Lung (tissue), 12 donors: ENCODE measurements around the gene USP27X. TPM values are rescaled to one million over a fixed set of nuclear protein-coding genes. Genes with fewer than 3 reads are reported as not detected.

Experiments used
- ATAC-seq: fragments of 200-7000 bp; cut with Tn5 transposase; one replicate; pipeline ENCODE4 v1.9.1; 2020; ENCODE audit warnings: moderate number of reproducible peaks; ENCODE audit not compliant: insufficient read depth, low FRiP score
- DNase-seq, 3 donors: peaks; one replicate each; pipeline ENCODE4 v3.0.0-alpha.2; 2013 to 2017
- H3K27ac ChIP-seq, 2 donors: one replicate each; pipeline ENCODE4 v1.5.1; 2013; ENCODE audit warnings: mild to moderate bottlenecking in 2 of 2, moderate library complexity in 2 of 2, control low read depth in 1 of 2, inconsistent platforms in 1 of 2, low read depth in 1 of 2, low read length in 1 of 2
- H3K27me3 ChIP-seq, 3 donors: one replicate each; pipeline ENCODE4 v1.5.1; 2013; ENCODE audit warnings: low read length in 2 of 3; ENCODE audit not compliant: control insufficient read depth in 3 of 3, insufficient read depth in 3 of 3
- H3K36me3 ChIP-seq, 4 donors: one replicate each; pipeline ENCODE4 v1.5.1; 2013; ENCODE audit warnings: low read length in 4 of 4, mild to moderate bottlenecking in 1 of 4, moderate library complexity in 1 of 4; ENCODE audit not compliant: control insufficient read depth in 4 of 4, insufficient read depth in 4 of 4
- H3K4me1 ChIP-seq, 5 donors: one replicate each; pipeline ENCODE4 v1.5.1; 2013; ENCODE audit warnings: low read length in 5 of 5, mild to moderate bottlenecking in 2 of 5, moderate library complexity in 1 of 5; ENCODE audit not compliant: control insufficient read depth in 5 of 5, insufficient read depth in 5 of 5
- H3K4me3 ChIP-seq: one replicate; pipeline ENCODE4 v1.5.1; 2013; ENCODE audit warnings: mild to moderate bottlenecking, control low read depth, moderate library complexity
- H3K9ac ChIP-seq, 2 donors: one replicate each; pipeline ENCODE4 v1.5.1; 2013; ENCODE audit warnings: low read length in 2 of 2, control low read depth in 1 of 2; ENCODE audit not compliant: insufficient read depth in 1 of 2
- H3K9me3 ChIP-seq, 4 donors: one replicate each; pipeline ENCODE4 v1.5.1; 2013; ENCODE audit warnings: low read length in 3 of 4, mild to moderate bottlenecking in 1 of 4, moderate library complexity in 1 of 4; ENCODE audit not compliant: control insufficient read depth in 4 of 4, insufficient read depth in 3 of 4
- WGBS, 2 donors: extraction: QIAGEN DNeasy Blood & Tissue Kit; methylation state at CpG; one replicate each; pipeline ENCODE4 v1.1.7; 2013; 5-methylcytosine and 5-hydroxymethylcytosine counted together
- polyA plus RNA-seq, 2 donors: library from polyadenylated mRNA; stranded (reverse); fragments of 200-250 nt; gene quantifications; one replicate each; pipeline ENCODE4 v1.2.1, GENCODE V29; 2013
- total RNA-seq, 2 donors: library from RNA; depleted of rRNA in 1 of 2; stranded (reverse); fragments of >200 nt in 1 of 2; gene quantifications; one replicate each; pipeline ENCODE4 v1.2.1, GENCODE V29; 2014 to 2021
- TF ChIP-seq, protein P1 (sequence below): IDR thresholded peaks from 2 replicates; pipeline ENCODE4 v1.5.1; 2012; ENCODE audit warnings: mild to moderate bottlenecking; ENCODE audit errors: control extremely low read depth, extremely low read depth
- donor health status: control.
- donor health status: control.
- donor health status: Bipolar disorder and iron deficiency.
- donor health status: healthy.
- donor health status: DM: yes; HTN: yes; CAD: no.

USP27X gene
- total and polyA plus RNA-seq, 4 donors: 2.0 to 5.0 (median 3.9) TPM

- Histone ChIP-seq H3K27ac (no peak overlapping the region), H3K4me1 (peaks cover 0 to 2% (median 0%) of the 10 kb centered on the region in 5 donors), H3K4me3 (no peak overlapping the region), H3K36me3 (no peaks in the 10 kb centered on the region), H3K9me3 (no peaks in the 10 kb centered on the region), H3K9ac (no peak overlapping the region), H3K27me3 (peaks cover 0 to 8% (median 8%) of the 10 kb centered on the region in 3 donors)
- no peak for ATAC-seq
- TF ChIP-seq, protein P1, sequence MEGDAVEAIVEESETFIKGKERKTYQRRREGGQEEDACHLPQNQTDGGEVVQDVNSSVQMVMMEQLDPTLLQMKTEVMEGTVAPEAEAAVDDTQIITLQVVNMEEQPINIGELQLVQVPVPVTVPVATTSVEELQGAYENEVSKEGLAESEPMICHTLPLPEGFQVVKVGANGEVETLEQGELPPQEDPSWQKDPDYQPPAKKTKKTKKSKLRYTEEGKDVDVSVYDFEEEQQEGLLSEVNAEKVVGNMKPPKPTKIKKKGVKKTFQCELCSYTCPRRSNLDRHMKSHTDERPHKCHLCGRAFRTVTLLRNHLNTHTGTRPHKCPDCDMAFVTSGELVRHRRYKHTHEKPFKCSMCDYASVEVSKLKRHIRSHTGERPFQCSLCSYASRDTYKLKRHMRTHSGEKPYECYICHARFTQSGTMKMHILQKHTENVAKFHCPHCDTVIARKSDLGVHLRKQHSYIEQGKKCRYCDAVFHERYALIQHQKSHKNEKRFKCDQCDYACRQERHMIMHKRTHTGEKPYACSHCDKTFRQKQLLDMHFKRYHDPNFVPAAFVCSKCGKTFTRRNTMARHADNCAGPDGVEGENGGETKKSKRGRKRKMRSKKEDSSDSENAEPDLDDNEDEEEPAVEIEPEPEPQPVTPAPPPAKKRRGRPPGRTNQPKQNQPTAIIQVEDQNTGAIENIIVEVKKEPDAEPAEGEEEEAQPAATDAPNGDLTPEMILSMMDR: no peak
- DNase-seq: no peak
- WGBS, 2 donors: 66 to 67% methylated on average over 3 of the region's 3 CpGs
Measured at GRCh38 chrX:49912861-49913260, 33.6 kb downstream of the USP27X start.

DNA sequence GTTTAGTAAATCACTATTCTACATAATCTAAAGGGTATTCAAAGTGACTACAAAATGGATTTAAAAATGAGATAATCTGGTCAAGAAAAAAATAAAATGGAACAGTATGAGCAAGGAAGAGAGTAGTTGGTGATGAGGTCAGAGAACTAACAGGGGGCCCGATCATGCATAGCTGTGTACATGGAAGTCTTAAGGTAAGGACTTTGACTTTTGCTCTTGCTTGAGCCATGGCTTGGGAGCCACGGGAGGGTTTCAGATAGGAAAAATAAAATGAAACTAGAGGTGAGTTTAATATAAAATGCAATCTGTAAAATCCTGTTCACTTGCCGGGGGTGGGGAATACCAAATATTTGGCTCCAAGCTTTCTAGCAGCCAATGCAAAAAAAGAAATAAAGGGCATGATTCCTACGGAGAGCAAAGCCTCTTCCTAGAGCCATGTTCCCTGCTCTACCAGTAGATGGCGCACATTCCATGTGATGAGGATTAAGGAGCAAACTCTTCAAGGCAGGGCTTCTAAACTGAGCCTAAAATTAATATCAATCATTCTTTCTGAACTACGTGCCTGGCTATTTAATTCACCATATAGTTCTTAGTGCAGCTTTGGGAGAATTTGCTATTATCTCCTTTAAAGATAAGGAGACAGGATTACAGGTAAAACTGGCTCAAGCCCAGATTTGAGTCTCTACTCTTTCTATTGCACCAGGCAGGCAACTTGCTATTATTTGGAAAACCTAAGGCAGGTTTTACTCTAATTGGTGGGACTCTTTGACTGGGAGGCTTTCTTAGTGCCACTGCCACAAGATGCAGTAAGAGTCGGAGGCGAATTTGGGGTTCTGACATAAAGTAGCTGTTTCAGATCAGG lies 36.3 kb downstream of the USP27X start:
- no peak overlapping the region for H3K9ac ChIP-seq
- H3K4me3 ChIP-seq: no peak overlapping the region
- peaks cover 0 to 2% (median 0%) of the 10 kb centered on the region in 5 donors for H3K4me1 ChIP-seq
- no peaks in the 10 kb centered on the region for H3K36me3 ChIP-seq
- 29 to 31% methylated on average over 8 of the region's 8 CpGs for WGBS, 2 donors
- DNase-seq (peak; percentile 32 to 69 (median 56)), ATAC-seq (no peak)
- TF ChIP-seq, protein P1: peak; percentile 82
- H3K27ac ChIP-seq: no peak overlapping the region
- H3K27me3 ChIP-seq: peaks cover 0 to 8% (median under 1%) of the 10 kb centered on the region in 3 donors
- H3K9me3 ChIP-seq: no peaks in the 10 kb centered on the region

DNA sequence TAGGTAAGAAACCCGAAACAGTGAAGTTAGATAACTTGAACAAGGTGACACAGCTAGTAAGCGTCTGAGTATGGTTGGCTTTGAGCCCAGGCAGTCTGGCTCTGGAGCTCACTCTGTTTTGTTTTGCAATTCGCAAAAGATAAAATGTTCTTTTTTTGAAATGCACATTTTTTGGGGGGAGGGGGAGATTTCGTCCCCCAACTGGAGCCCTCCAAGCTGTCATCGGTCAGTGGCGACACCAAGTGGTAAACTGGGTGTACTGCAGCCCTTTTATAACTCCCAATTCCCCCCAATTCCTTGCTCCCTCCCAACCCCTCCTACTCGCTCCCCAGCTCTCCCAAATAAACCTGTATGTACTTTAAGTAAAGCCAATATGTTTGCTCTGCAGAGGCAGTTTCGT lies 40.3 kb downstream of the USP27X start:
- H3K4me3 ChIP-seq: no peak overlapping the region
- DNase-seq: peak; percentile 66 to 88 (median 78)
- no peaks in the 10 kb centered on the region for H3K36me3 ChIP-seq
- H3K27ac ChIP-seq: no peak overlapping the region
- peaks cover 0 to 7% (median 0%) of the 10 kb centered on the region in 3 donors for H3K27me3 ChIP-seq
- H3K9me3 ChIP-seq: peaks cover 0 to 2% (median 0%) of the 10 kb centered on the region in 4 donors
- TF ChIP-seq, protein P1: peak; percentile 45
- peaks cover 0 to 3% (median 0%) of the 10 kb centered on the region in 5 donors for H3K4me1 ChIP-seq
- WGBS, 2 donors: 18 to 26% methylated on average over 7 to 8 of the region's 8 CpGs
- no peak for ATAC-seq
- no peak overlapping the region for H3K9ac ChIP-seq
